ENCODE measurements around the gene GORASP1.

GRCh38 chr3:39101022-39101689, 6.3 kb downstream of the GORASP1 start:
- TF ChIP-seq, protein P1, sequence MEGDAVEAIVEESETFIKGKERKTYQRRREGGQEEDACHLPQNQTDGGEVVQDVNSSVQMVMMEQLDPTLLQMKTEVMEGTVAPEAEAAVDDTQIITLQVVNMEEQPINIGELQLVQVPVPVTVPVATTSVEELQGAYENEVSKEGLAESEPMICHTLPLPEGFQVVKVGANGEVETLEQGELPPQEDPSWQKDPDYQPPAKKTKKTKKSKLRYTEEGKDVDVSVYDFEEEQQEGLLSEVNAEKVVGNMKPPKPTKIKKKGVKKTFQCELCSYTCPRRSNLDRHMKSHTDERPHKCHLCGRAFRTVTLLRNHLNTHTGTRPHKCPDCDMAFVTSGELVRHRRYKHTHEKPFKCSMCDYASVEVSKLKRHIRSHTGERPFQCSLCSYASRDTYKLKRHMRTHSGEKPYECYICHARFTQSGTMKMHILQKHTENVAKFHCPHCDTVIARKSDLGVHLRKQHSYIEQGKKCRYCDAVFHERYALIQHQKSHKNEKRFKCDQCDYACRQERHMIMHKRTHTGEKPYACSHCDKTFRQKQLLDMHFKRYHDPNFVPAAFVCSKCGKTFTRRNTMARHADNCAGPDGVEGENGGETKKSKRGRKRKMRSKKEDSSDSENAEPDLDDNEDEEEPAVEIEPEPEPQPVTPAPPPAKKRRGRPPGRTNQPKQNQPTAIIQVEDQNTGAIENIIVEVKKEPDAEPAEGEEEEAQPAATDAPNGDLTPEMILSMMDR (IDR thresholded peaks at IDR 0.05) = peak; percentile 62 to 69 (median 64)
- TF ChIP-seq POLR2A (IDR thresholded peaks at IDR 0.05) = no peak
